Keratinocyte (primary cell): Measurements from ENCODE around the gene RASGEF1C. TPM values are rescaled to one million over a fixed set of nuclear protein-coding genes. Genes with fewer than 3 reads are reported as not detected.

Experiments used
- DNase-seq: peaks from one replicate; pipeline ENCODE4 v3.0.0-alpha.2; 2011; ENCODE audit warnings: low read depth, missing footprints, low spot score
- FAIRE-seq: peaks from 2 replicates; lab custom pipeline; 2011; peaks lifted over from hg19 to GRCh38; lab: Jason Lieb, UNC
- H2AFZ ChIP-seq: 2 replicates; pipeline ENCODE4 v1.6.0; 2012; ENCODE audit warnings: low read length, control low read depth, inconsistent platforms; ENCODE audit not compliant: control insufficient read depth
- H3K27ac ChIP-seq: 2 replicates; pipeline ENCODE4 v1.5.1; 2011; ENCODE audit warnings: low read length; ENCODE audit not compliant: control insufficient read depth, insufficient read depth
- H3K27me3 ChIP-seq: 3 replicates; pipeline ENCODE4 v1.6.0; 2011; ENCODE audit warnings: low read length; ENCODE audit not compliant: control insufficient read depth, insufficient read depth; ENCODE audit errors: extremely low read depth
- H3K36me3 ChIP-seq, 2 experiments: 2 replicates in 1 of 2; 3 replicates in 1 of 2; pipeline ENCODE4 v1.5.1; 2011; ENCODE audit warnings: low read length in 2 of 2, mild to moderate bottlenecking in 1 of 2; ENCODE audit not compliant: control insufficient read depth in 2 of 2, insufficient read depth in 2 of 2; ENCODE audit errors: extremely low read depth in 1 of 2
- H3K4me1 ChIP-seq: 3 replicates; pipeline ENCODE4 v1.5.1; 2011; ENCODE audit warnings: low read length; ENCODE audit not compliant: control insufficient read depth, insufficient read depth; ENCODE audit errors: extremely low read depth
- H3K4me2 ChIP-seq: 3 replicates; pipeline ENCODE4 v1.6.0; 2011; ENCODE audit warnings: low read depth, low read length; ENCODE audit not compliant: control insufficient read depth, insufficient read depth; ENCODE audit errors: extremely low read depth
- H3K4me3 ChIP-seq, 3 experiments: fragments of 200-600 bp in 1 of 3; sonication (generic) in 1 of 3; 2 replicates in 2 of 3; 3 replicates in 1 of 3; pipeline ENCODE4 v1.5.1; 2011 to 2016; ENCODE audit warnings: low read length in 3 of 3, mild to moderate bottlenecking in 3 of 3, control low read depth in 2 of 3, inconsistent platforms in 1 of 3, low read depth in 1 of 3, mixed read lengths in 1 of 3, mixed run types in 1 of 3, moderate library complexity in 1 of 3; ENCODE audit not compliant: control insufficient read depth in 2 of 3, insufficient read depth in 2 of 3; ENCODE audit errors: extremely low read depth in 1 of 3
- H3K79me2 ChIP-seq: 2 replicates; pipeline ENCODE4 v1.6.0; 2012; ENCODE audit warnings: low read length; ENCODE audit not compliant: control insufficient read depth, insufficient read depth
- H3K9ac ChIP-seq: 3 replicates; pipeline ENCODE4 v1.6.0; 2011; ENCODE audit warnings: low read length; ENCODE audit not compliant: control insufficient read depth, insufficient read depth; ENCODE audit errors: extremely low read depth
- H3K9me1 ChIP-seq: 3 replicates; pipeline ENCODE4 v1.6.0; 2011; ENCODE audit warnings: low read length; ENCODE audit not compliant: control insufficient read depth, insufficient read depth; ENCODE audit errors: extremely low read depth
- H3K9me3 ChIP-seq: 2 replicates; pipeline ENCODE4 v1.5.1; 2012; ENCODE audit warnings: low read depth, low read length; ENCODE audit not compliant: control insufficient read depth
- H4K20me1 ChIP-seq: 3 replicates; pipeline ENCODE4 v1.6.0; 2011; ENCODE audit warnings: low read length; ENCODE audit not compliant: control insufficient read depth, insufficient read depth; ENCODE audit errors: extremely low read depth
- CTCF ChIP-seq, 3 experiments: IDR thresholded peaks in 1 of 3; conservative IDR thresholded peaks in 1 of 3; optimal IDR thresholded peaks in 1 of 3; 2 replicates in 2 of 3; 3 replicates in 1 of 3; pipeline versions ENCODE3 to v1.5.1; 2011; ENCODE audit warnings: low read length in 3 of 3, mild to moderate bottlenecking in 3 of 3, moderate library complexity in 2 of 3, control low read depth in 1 of 3, inconsistent platforms in 1 of 3; ENCODE audit not compliant: insufficient read depth in 2 of 3; ENCODE audit errors: extremely low read depth in 1 of 3
- EZH2 ChIP-seq: IDR thresholded peaks from one replicate; pipeline ENCODE4 v1.6.1; 2012; ENCODE audit warnings: inconsistent platforms, mild to moderate bottlenecking, low read length, moderate library complexity
- dilution Hi-C: fragments of 300-500 bp; cut with MboI; formaldehyde crosslinking; loops from one replicate; pipeline ENCODE4 v1.7.0; 2020; ENCODE audit warnings: low sequenced_read_pairs; ENCODE audit not compliant: extremely low pct_ligation_motif_present
- polyA plus RNA-seq, 5 experiments: library from polyadenylated mRNA; depleted of rRNA in 3 of 5; stranded (reverse) in 3 of 5; stranded (forward) in 1 of 5; unstranded in 1 of 5; fragments of >200 nt; gene quantifications; 1 replicate in 1 of 5; 2 replicates in 3 of 5; 3 replicates in 1 of 5; pipeline versions ENCODE4 v1.2.1 to v1.2.3, GENCODE V29; 2011 to 2012; ENCODE audit warnings: missing spikeins in 2 of 5, low read depth in 1 of 5, low replicate concordance in 1 of 5

RASGEF1C gene
- polyA plus RNA-seq, 1 donor (not counting 4 experiments of a cell fraction or from before 2014, with no cell fraction given), result not detected

- no peaks in the 10 kb centered on the region for H3K79me2 ChIP-seq
- H3K9me1 ChIP-seq, result no peaks in the 10 kb centered on the region
- H3K4me1 ChIP-seq, result no peaks in the 10 kb centered on the region
- no peak overlapping the region for H3K27ac ChIP-seq
- H3K9me3 ChIP-seq, result peaks cover 6% of the 10 kb centered on the region
- H3K4me2 ChIP-seq, result no peak overlapping the region
- dilution Hi-C loops, result no loop called here
- no peak overlapping the region for H3K4me3 ChIP-seq
- H3K27me3 ChIP-seq, result no peaks in the 10 kb centered on the region
- no peak overlapping the region for H2AFZ ChIP-seq
- no peak for DNase-seq
- TF ChIP-seq CTCF (optimal IDR thresholded peaks at IDR 0.05 in 1 of 3, IDR thresholded peaks at IDR 0.05 in 1 of 3, conservative IDR thresholded peaks at IDR 0.05 in 1 of 3; ENCODE audit: extremely low read depth in 1 of 3, insufficient read depth in 2 of 3, low read length in 3 of 3), result no peak
- TF ChIP-seq EZH2, result no peak
- no peaks in the 10 kb centered on the region for H3K36me3 ChIP-seq
- FAIRE-seq, result no peak
- no peaks in the 10 kb centered on the region for H4K20me1 ChIP-seq
- no peak overlapping the region for H3K9ac ChIP-seq
These were observed 8.8 kb upstream of the RASGEF1C start for GRCh38 chr5:180217797-180218196.

- no peak for DNase-seq
- no peaks in the 10 kb centered on the region for H3K36me3 ChIP-seq
- no peak overlapping the region for H3K9ac ChIP-seq
- H3K27me3 ChIP-seq, result no peaks in the 10 kb centered on the region
- H3K79me2 ChIP-seq, result no peaks in the 10 kb centered on the region
- no peaks in the 10 kb centered on the region for H3K9me1 ChIP-seq
- H2AFZ ChIP-seq, result no peak overlapping the region
- no peaks in the 10 kb centered on the region for H3K4me1 ChIP-seq
- H3K4me2 ChIP-seq, result no peak overlapping the region
- no peak for TF ChIP-seq EZH2
- no peak for TF ChIP-seq CTCF (optimal IDR thresholded peaks at IDR 0.05 in 1 of 3, IDR thresholded peaks at IDR 0.05 in 1 of 3, conservative IDR thresholded peaks at IDR 0.05 in 1 of 3; ENCODE audit: extremely low read depth in 1 of 3, insufficient read depth in 2 of 3, low read length in 3 of 3)
- no peak for FAIRE-seq
- H3K27ac ChIP-seq, result no peak overlapping the region
- no peaks in the 10 kb centered on the region for H4K20me1 ChIP-seq
- peaks cover 6% of the 10 kb centered on the region for H3K9me3 ChIP-seq
- no peak overlapping the region for H3K4me3 ChIP-seq
- dilution Hi-C loops, result no loop called here
These were observed 7.7 kb upstream of the RASGEF1C start for GRCh38 chr5:180216646-180217171.
